H9 (cell line): ENCODE data around the gene KCNAB2. TPM values are rescaled to one million over a fixed set of nuclear protein-coding genes. Genes with fewer than 3 reads are reported as not detected.
A peak's percentile ranks its signal among the peaks of the same experiment; 100 is the strongest.

ENCODE experiments used
- DNase-seq: peaks from one replicate; pipeline ENCODE4 v3.0.0-alpha.2; 2017
- H2AFZ ChIP-seq: one replicate; pipeline ENCODE4 v1.6.1; 2013; ENCODE audit warnings: mild to moderate bottlenecking, low read length, control low read depth, moderate library complexity
- H2AK5ac ChIP-seq: 2 replicates; pipeline ENCODE4 v1.6.1; 2013; ENCODE audit warnings: low read length, control low read depth, mixed read lengths; ENCODE audit not compliant: insufficient read length
- H2BK120ac ChIP-seq: one replicate; pipeline ENCODE4 v1.6.1; 2013; ENCODE audit warnings: low read depth, mild to moderate bottlenecking, low read length, control low read depth, inconsistent platforms; ENCODE audit not compliant: poor library complexity, severe bottlenecking
- H2BK12ac ChIP-seq: 2 replicates; pipeline ENCODE4 v1.6.1; 2013; ENCODE audit warnings: low read length, control low read depth, mixed read lengths, low read depth; ENCODE audit not compliant: insufficient read length
- H2BK15ac ChIP-seq: 2 replicates; pipeline ENCODE4 v1.6.1; 2013; ENCODE audit warnings: low read depth, low read length, control low read depth
- H2BK20ac ChIP-seq: one replicate; pipeline ENCODE4 v1.6.1; 2013; ENCODE audit warnings: low read depth, mild to moderate bottlenecking, low read length, control low read depth, inconsistent platforms; ENCODE audit not compliant: poor library complexity, severe bottlenecking
- H2BK5ac ChIP-seq: 2 replicates; pipeline ENCODE4 v1.6.1; 2013; ENCODE audit warnings: low read length, control low read depth, mixed read lengths; ENCODE audit not compliant: insufficient read length
- H3K14ac ChIP-seq: 2 replicates; pipeline ENCODE4 v1.6.1; 2013; ENCODE audit warnings: low read length, control low read depth; ENCODE audit not compliant: insufficient read depth
- H3K18ac ChIP-seq: 2 replicates; pipeline ENCODE4 v1.6.1; 2013; ENCODE audit warnings: low read depth, mild to moderate bottlenecking, mixed read lengths, low read length, control low read depth; ENCODE audit not compliant: insufficient read length
- H3K23ac ChIP-seq: 2 replicates; pipeline ENCODE4 v1.6.1; 2013; ENCODE audit warnings: low read length, control low read depth, mixed read lengths, low read depth; ENCODE audit not compliant: insufficient read length
- H3K23me2 ChIP-seq: 2 replicates; pipeline ENCODE4 v1.6.1; 2013; ENCODE audit warnings: low read depth, mild to moderate bottlenecking, mixed read lengths, low read length, control low read depth; ENCODE audit not compliant: insufficient read length, poor library complexity, severe bottlenecking
- H3K27ac ChIP-seq: 2 replicates; pipeline ENCODE4 v1.5.1; 2013; ENCODE audit warnings: low read length, control low read depth, mixed read lengths, low read depth; ENCODE audit not compliant: insufficient read length
- H3K27me3 ChIP-seq: 2 replicates; pipeline ENCODE4 v1.6.1; 2013; ENCODE audit warnings: low read length, control low read depth, inconsistent platforms; ENCODE audit not compliant: insufficient read depth
- H3K4ac ChIP-seq: 2 replicates; pipeline ENCODE4 v1.6.1; 2013; ENCODE audit warnings: low read depth, mild to moderate bottlenecking, control low read depth, inconsistent platforms, low read length, moderate library complexity
- H3K4me1 ChIP-seq: 2 replicates; pipeline ENCODE4 v1.6.1; 2013; ENCODE audit warnings: low read length, control low read depth, inconsistent platforms; ENCODE audit not compliant: insufficient read depth
- H3K4me2 ChIP-seq: 2 replicates; pipeline ENCODE4 v1.6.1; 2013; ENCODE audit warnings: low read length, control low read depth, mixed read lengths; ENCODE audit not compliant: insufficient read length, insufficient read depth
- H3K56ac ChIP-seq: 2 replicates; pipeline ENCODE4 v1.6.1; 2013; ENCODE audit warnings: low read depth, mild to moderate bottlenecking, mixed read lengths, low read length, control low read depth; ENCODE audit not compliant: insufficient read length
- H3K79me1 ChIP-seq: 2 replicates; pipeline ENCODE4 v1.6.1; 2013; ENCODE audit warnings: low read depth, mild to moderate bottlenecking, moderate library complexity, low read length, control low read depth, inconsistent platforms; ENCODE audit not compliant: insufficient read depth, poor library complexity, severe bottlenecking
- H3K79me2 ChIP-seq: 2 replicates; pipeline ENCODE4 v1.6.1; 2013; ENCODE audit warnings: low read length, control low read depth, inconsistent platforms; ENCODE audit not compliant: insufficient read depth
- H3K9ac ChIP-seq: 2 replicates; pipeline ENCODE4 v1.6.1; 2013; ENCODE audit warnings: low read length, control low read depth, mixed read lengths; ENCODE audit not compliant: insufficient read length; ENCODE audit errors: extremely low read depth
- H3K9me3 ChIP-seq: one replicate; pipeline ENCODE4 v1.6.1; 2013; ENCODE audit warnings: low read depth, low read length, inconsistent platforms; ENCODE audit not compliant: control insufficient read depth
- H3T11ph ChIP-seq: one replicate; pipeline ENCODE4 v1.6.1; 2013; ENCODE audit warnings: mild to moderate bottlenecking, low read length, control low read depth, inconsistent platforms
- H4K20me1 ChIP-seq: one replicate; pipeline ENCODE4 v1.6.1; 2013; ENCODE audit not compliant: control insufficient read depth, insufficient read length, insufficient read depth
- H4K5ac ChIP-seq: 2 replicates; pipeline ENCODE4 v1.6.1; 2013; ENCODE audit warnings: low read depth, mild to moderate bottlenecking, mixed read lengths, low read length, control low read depth; ENCODE audit not compliant: insufficient read length
- H4K8ac ChIP-seq: replicated peaks from 2 replicates; pipeline ENCODE4 v1.6.1; 2013; ENCODE audit warnings: low read length, control low read depth, mixed read lengths, low read depth; ENCODE audit not compliant: insufficient read length
- H4K91ac ChIP-seq: 2 replicates; pipeline ENCODE4 v1.6.1; 2013; ENCODE audit warnings: low read depth, mild to moderate bottlenecking, moderate library complexity, mixed read lengths, low read length, control low read depth; ENCODE audit not compliant: insufficient read length
- H3K27ac Mint-ChIP-seq, 3 experiments: 2 replicates in 2 of 3; 3 replicates in 1 of 3; pipeline ENCODE4 v1.8.0; 2020 to 2021; ENCODE audit warnings: mixed read lengths in 3 of 3, mild to moderate bottlenecking in 1 of 3, moderate library complexity in 1 of 3
- H3K27me3 Mint-ChIP-seq: 2 replicates; pipeline ENCODE4 v1.8.0; 2021; ENCODE audit warnings: low read depth, mild to moderate bottlenecking, moderate library complexity, mixed read lengths
- H3K36me3 Mint-ChIP-seq, 3 experiments: 2 replicates in 2 of 3; 3 replicates in 1 of 3; pipeline ENCODE4 v1.8.0; 2020 to 2021; ENCODE audit warnings: low read depth in 3 of 3, mixed read lengths in 3 of 3; ENCODE audit not compliant: insufficient read depth in 1 of 3
- H3K4me1 Mint-ChIP-seq, 2 experiments: 2 replicates each; pipeline ENCODE4 v1.8.0; 2020; ENCODE audit warnings: mixed read lengths in 2 of 2
- H3K4me3 Mint-ChIP-seq, 2 experiments: 2 replicates in 1 of 2; 3 replicates in 1 of 2; pipeline ENCODE4 v1.8.0; 2020 to 2021; ENCODE audit warnings: mild to moderate bottlenecking in 2 of 2, mixed read lengths in 2 of 2, moderate library complexity in 1 of 2
- H3K9me3 Mint-ChIP-seq, 2 experiments: 2 replicates in 1 of 2; 3 replicates in 1 of 2; pipeline ENCODE4 v1.8.0; 2020; ENCODE audit warnings: mild to moderate bottlenecking in 2 of 2, mixed read lengths in 2 of 2, moderate library complexity in 1 of 2
- WGBS: extraction: QIAGEN DNeasy Blood & Tissue Kit; methylation state at CpG from one replicate; pipeline ENCODE4 v1.1.7; 2013; ENCODE audit warnings: missing lambda C conversion rate, low lambda C conversion rate, mixed read lengths; ENCODE audit not compliant: insufficient read length; ENCODE audit errors: extremely low coverage; 5-methylcytosine and 5-hydroxymethylcytosine counted together
- total RNA-seq: library from RNA; stranded (reverse); gene quantifications from 2 replicates; pipeline ENCODE4 v1.2.1, GENCODE V29; 2021
- TF ChIP-seq, protein P1 (sequence below): fragments of 200-600 bp; sonication (generic); conservative IDR thresholded peaks from 3 replicates; pipeline ENCODE4 v1.8.0; 2021; ENCODE audit warnings: antibody characterized with exemption, mild to moderate bottlenecking

KCNAB2 gene
- total RNA-seq, 1 experiment from 2014 or later = 8.3 TPM

DNA sequence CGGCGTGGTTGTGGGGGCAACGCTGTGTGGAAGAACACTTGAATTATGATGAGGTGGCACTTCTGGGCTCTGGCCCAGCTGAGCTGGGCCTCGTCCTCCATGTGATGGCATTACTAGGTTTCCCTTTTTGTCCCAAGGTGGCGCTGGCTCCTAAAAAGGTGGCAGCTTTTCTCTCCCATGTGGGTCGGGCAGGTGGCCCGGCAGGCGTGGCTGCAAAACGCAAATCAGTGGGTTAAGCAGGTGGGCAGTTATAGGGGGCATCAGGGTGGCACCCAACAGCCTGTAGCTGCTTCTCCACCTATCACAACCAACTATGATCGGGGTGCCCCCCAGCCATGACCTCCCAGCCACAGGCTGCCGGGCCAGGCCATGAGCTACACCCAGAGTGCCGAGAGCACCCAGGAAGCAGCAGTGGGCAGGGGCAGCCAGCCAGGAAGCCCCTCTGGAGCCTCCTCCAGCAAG lies 59.6 kb downstream of the KCNAB2 start:
- H3K27me3 Mint-ChIP-seq = peaks cover 1% of the 10 kb centered on the region

More for the DNA sequence above, 59.6 kb downstream of the KCNAB2 start:
- TF ChIP-seq, protein P1, sequence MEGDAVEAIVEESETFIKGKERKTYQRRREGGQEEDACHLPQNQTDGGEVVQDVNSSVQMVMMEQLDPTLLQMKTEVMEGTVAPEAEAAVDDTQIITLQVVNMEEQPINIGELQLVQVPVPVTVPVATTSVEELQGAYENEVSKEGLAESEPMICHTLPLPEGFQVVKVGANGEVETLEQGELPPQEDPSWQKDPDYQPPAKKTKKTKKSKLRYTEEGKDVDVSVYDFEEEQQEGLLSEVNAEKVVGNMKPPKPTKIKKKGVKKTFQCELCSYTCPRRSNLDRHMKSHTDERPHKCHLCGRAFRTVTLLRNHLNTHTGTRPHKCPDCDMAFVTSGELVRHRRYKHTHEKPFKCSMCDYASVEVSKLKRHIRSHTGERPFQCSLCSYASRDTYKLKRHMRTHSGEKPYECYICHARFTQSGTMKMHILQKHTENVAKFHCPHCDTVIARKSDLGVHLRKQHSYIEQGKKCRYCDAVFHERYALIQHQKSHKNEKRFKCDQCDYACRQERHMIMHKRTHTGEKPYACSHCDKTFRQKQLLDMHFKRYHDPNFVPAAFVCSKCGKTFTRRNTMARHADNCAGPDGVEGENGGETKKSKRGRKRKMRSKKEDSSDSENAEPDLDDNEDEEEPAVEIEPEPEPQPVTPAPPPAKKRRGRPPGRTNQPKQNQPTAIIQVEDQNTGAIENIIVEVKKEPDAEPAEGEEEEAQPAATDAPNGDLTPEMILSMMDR = 0 out of 3 replicates have a peak, but pooled peaks have one; percentile 9
- no peak overlapping the region for H2AFZ ChIP-seq
- H3K4me3 Mint-ChIP-seq = no peak overlapping the region
- no peak for DNase-seq
- H3K4ac ChIP-seq = no peak overlapping the region
- no peak overlapping the region for H3K23ac ChIP-seq
- H4K5ac ChIP-seq = no peak overlapping the region
- H3K23me2 ChIP-seq = no peaks in the 10 kb centered on the region
- no peak overlapping the region for H2AK5ac ChIP-seq
- no peak overlapping the region for H2BK20ac ChIP-seq
- H3K18ac ChIP-seq = no peak overlapping the region
- H3K27me3 ChIP-seq = no peaks in the 10 kb centered on the region
- H2BK120ac ChIP-seq = no peak overlapping the region
- no peak overlapping the region for H2BK5ac ChIP-seq
- no peaks in the 10 kb centered on the region for H3K79me1 ChIP-seq
- no peak overlapping the region for H4K8ac ChIP-seq
- H3K56ac ChIP-seq = no peak overlapping the region
- no peak overlapping the region for H4K91ac ChIP-seq
- H2BK12ac ChIP-seq = no peak overlapping the region
- no CpG with 5 or more reads among the region's 12 CpGs for WGBS
- H3K4me1 ChIP-seq = no peaks in the 10 kb centered on the region
- no peaks in the 10 kb centered on the region for H3K9me3 ChIP-seq
- no peak overlapping the region for H3K14ac ChIP-seq
- no peak overlapping the region for H3T11ph ChIP-seq
- H3K36me3 Mint-ChIP-seq = no peaks in the 10 kb centered on the region; a peak in 1 of 7 replicates
- H3K79me2 ChIP-seq = no peaks in the 10 kb centered on the region
- peak overlapping the region in 1 of 3 experiments; percentile 55; a peak in 1 of 7 replicates for H3K27ac Mint-ChIP-seq
- H3K4me2 ChIP-seq = no peak overlapping the region
- no peak overlapping the region for H3K27ac ChIP-seq
- H4K20me1 ChIP-seq = peaks cover 3% of the 10 kb centered on the region
- peaks cover 3 to 6% of the 10 kb centered on the region in 2 experiments; a peak in 4 of 5 replicates for H3K9me3 Mint-ChIP-seq
- H3K9ac ChIP-seq = no peak overlapping the region
- no peak overlapping the region for H2BK15ac ChIP-seq
- peaks cover 0 to 4% of the 10 kb centered on the region in 2 experiments; a peak in 2 of 4 replicates for H3K4me1 Mint-ChIP-seq
